ENCODE measurements around the gene CD300LG. TPM values are rescaled to one million over a fixed set of nuclear protein-coding genes. Genes with fewer than 3 reads are reported as not detected.

Gene CD300LG
- total RNA-seq, 1 donor from 2014 or later, result 45.9 TPM

GRCh38 chr17:43871946-43872690, 25.1 kb downstream of the CD300LG start:
- no peak overlapping the region for H3K4me3 ChIP-seq
- intact Hi-C loops (cut with DNase I), result no loop called here
- TF ChIP-seq, protein P1, sequence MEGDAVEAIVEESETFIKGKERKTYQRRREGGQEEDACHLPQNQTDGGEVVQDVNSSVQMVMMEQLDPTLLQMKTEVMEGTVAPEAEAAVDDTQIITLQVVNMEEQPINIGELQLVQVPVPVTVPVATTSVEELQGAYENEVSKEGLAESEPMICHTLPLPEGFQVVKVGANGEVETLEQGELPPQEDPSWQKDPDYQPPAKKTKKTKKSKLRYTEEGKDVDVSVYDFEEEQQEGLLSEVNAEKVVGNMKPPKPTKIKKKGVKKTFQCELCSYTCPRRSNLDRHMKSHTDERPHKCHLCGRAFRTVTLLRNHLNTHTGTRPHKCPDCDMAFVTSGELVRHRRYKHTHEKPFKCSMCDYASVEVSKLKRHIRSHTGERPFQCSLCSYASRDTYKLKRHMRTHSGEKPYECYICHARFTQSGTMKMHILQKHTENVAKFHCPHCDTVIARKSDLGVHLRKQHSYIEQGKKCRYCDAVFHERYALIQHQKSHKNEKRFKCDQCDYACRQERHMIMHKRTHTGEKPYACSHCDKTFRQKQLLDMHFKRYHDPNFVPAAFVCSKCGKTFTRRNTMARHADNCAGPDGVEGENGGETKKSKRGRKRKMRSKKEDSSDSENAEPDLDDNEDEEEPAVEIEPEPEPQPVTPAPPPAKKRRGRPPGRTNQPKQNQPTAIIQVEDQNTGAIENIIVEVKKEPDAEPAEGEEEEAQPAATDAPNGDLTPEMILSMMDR (IDR thresholded peaks at IDR 0.05), result no peak
- H3K9me3 ChIP-seq, result no peaks in the 10 kb centered on the region
- H3K36me3 ChIP-seq, result peaks cover 5 to 6% of the 10 kb centered on the region in 2 donors
- no peaks in the 10 kb centered on the region for H3K27me3 ChIP-seq
- H3K4me1 ChIP-seq, result no peaks in the 10 kb centered on the region
- DNase-seq (ENCODE audit: low spot score in 2 of 2), result no peak
- H3K27ac ChIP-seq, result no peak overlapping the region

- TF ChIP-seq, protein P1 (IDR thresholded peaks at IDR 0.05), result no peak
- DNase-seq (ENCODE audit: low spot score in 2 of 2), result no peak
- no peaks in the 10 kb centered on the region for H3K4me1 ChIP-seq
- no peaks in the 10 kb centered on the region for H3K9me3 ChIP-seq
- no peak overlapping the region for H3K4me3 ChIP-seq
- peaks cover 8 to 15% of the 10 kb centered on the region in 2 donors for H3K36me3 ChIP-seq
- no peaks in the 10 kb centered on the region for H3K27me3 ChIP-seq
- H3K27ac ChIP-seq, result no peak overlapping the region
- intact Hi-C loops (cut with DNase I), result no loop called here
Measured at GRCh38 chr17:43873091-43873490, 26.1 kb downstream of the CD300LG start.

DNA sequence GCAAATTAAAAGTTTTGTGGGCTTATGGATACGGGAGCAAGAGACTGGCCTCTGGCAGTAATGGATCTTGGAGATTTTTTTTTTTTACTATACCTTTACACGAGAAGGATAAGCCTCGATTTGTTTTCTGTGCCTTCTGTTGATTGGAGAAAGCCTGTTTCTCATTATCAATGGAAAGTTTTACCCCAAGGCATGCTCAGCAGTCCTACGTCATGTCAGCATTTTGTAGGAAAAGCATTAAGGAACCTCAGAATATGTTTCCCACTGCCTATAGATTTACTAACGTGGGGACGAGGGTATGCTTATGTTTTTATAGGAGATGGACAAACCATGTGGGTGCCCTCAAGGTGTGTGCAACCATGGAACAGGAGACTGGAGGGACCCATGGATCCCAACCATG, 26.8 kb downstream of the CD300LG start:
- TF ChIP-seq, protein P1 (IDR thresholded peaks at IDR 0.05), result no peak
- Histone ChIP-seq H3K4me3 (no peak overlapping the region), H3K9me3 (no peaks in the 10 kb centered on the region), H3K27me3 (no peaks in the 10 kb centered on the region), H3K36me3 (peaks cover 8 to 15% of the 10 kb centered on the region in 2 donors), H3K27ac (no peak overlapping the region), H3K4me1 (no peaks in the 10 kb centered on the region)
- DNase-seq (ENCODE audit: low spot score in 2 of 2), result no peak
- intact Hi-C loops (cut with DNase I), result no loop called here

DNA sequence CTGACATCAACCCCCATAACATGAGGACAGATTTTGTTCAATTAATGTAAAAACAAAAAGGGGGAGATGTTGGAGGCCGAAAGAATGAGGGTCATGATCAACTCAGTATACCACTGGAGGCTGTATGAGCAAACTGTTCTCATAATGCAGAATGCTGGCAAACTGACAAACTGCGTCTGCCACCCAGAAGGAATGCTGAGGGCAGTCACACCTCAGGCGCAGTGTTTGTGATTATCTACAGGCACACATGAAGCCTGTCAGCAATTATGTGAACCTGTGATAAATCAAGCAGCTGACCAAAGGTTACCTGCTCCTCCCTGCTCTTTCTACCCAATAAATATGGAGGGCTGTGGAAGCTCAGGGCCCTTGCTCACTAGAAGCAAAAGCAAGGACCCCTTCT, 27.3 kb downstream of the CD300LG start:
- intact Hi-C loops (cut with DNase I), result no loop called here

GRCh38 chr17:43875476-43876147, 28.6 kb downstream of the CD300LG start:
- intact Hi-C loops (cut with DNase I), result no loop called here
- H3K9me3 ChIP-seq, result no peaks in the 10 kb centered on the region
- no peaks in the 10 kb centered on the region for H3K27me3 ChIP-seq
- no peak overlapping the region for H3K4me3 ChIP-seq
- no peak overlapping the region for H3K27ac ChIP-seq
- peaks cover 20 to 26% of the 10 kb centered on the region in 2 donors for H3K36me3 ChIP-seq
- TF ChIP-seq, protein P1 (IDR thresholded peaks at IDR 0.05), result no peak
- DNase-seq (ENCODE audit: low spot score in 2 of 2), result no peak
- no peaks in the 10 kb centered on the region for H3K4me1 ChIP-seq

More for the DNA sequence above, 27.3 kb downstream of the CD300LG start:
- H3K27ac ChIP-seq, result no peak overlapping the region
- H3K36me3 ChIP-seq, result peaks cover 9 to 19% of the 10 kb centered on the region in 2 donors
- H3K27me3 ChIP-seq, result no peaks in the 10 kb centered on the region
- DNase-seq (ENCODE audit: low spot score in 2 of 2), result no peak
- H3K9me3 ChIP-seq, result no peaks in the 10 kb centered on the region
- no peaks in the 10 kb centered on the region for H3K4me1 ChIP-seq
- H3K4me3 ChIP-seq, result no peak overlapping the region
- TF ChIP-seq, protein P1 (IDR thresholded peaks at IDR 0.05), result no peak

Measured in ascending aorta (tissue), 2 donors.